Heart left ventricle (tissue), 13 donors: ENCODE data around the gene ISG15.

Source experiments
- POLR2A ChIP-seq, 2 donors: fragments of 450-650 bp; IDR thresholded peaks; one replicate each; pipeline ENCODE4 v1.6.1; 2017; ENCODE audit warnings: antibody characterized with exemption in 2 of 2, mild to moderate bottlenecking in 2 of 2, moderate library complexity in 2 of 2
- TF ChIP-seq, protein P1 (sequence below), 12 donors: fragments of 200-600 bp; sonication (generic) in 4 of 12; IDR thresholded peaks; one replicate each; pipeline versions ENCODE4 v1.5.0 to v1.8.0; 2018 to 2022; ENCODE audit warnings: antibody characterized with exemption in 12 of 12, mild to moderate bottlenecking in 5 of 12
- donor health status: ischemic (EF 13 %, LVEDD 7.1; RV severe dilation, severe dysfunction).
- donor health status: DM: no; HTN: yes; CAD: no.
- donor health status: DM: no; HTN: no; CAD: no.
- donor health status: ischemic (EF 25% LVEDD 6.9; RV normal size, moderate dysfunction).
- donor health status: ischemic (EF 25% LVEDD 5.7; RV mildly dilated, moderate dysfunction).
- donor health status: ischemic (EF 35%, LVEDD 5.7; RV mildly dilated, moderate dysfunction).
- donor health status: nonischemic (EF 11% LVEDD 7.7; RV severe dilation, severe dysfunction).
- donor health status: DM: yes; HTN: yes; CAD: no.
- donor health status: PGD.
- donor health status: ischemic (EF 29% LVEDD 5.4; RV normal size, mild dysfunction).
- donor health status: nonischemic (EF 23%, LVEDD 6.1; RV moderate dilation, normal function).

GRCh38 chr1:1039145-1039910 lies 26.0 kb downstream of the ISG15 start:
- no peak for TF ChIP-seq POLR2A (IDR thresholded peaks at IDR 0.05)
- TF ChIP-seq, protein P1, sequence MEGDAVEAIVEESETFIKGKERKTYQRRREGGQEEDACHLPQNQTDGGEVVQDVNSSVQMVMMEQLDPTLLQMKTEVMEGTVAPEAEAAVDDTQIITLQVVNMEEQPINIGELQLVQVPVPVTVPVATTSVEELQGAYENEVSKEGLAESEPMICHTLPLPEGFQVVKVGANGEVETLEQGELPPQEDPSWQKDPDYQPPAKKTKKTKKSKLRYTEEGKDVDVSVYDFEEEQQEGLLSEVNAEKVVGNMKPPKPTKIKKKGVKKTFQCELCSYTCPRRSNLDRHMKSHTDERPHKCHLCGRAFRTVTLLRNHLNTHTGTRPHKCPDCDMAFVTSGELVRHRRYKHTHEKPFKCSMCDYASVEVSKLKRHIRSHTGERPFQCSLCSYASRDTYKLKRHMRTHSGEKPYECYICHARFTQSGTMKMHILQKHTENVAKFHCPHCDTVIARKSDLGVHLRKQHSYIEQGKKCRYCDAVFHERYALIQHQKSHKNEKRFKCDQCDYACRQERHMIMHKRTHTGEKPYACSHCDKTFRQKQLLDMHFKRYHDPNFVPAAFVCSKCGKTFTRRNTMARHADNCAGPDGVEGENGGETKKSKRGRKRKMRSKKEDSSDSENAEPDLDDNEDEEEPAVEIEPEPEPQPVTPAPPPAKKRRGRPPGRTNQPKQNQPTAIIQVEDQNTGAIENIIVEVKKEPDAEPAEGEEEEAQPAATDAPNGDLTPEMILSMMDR (IDR thresholded peaks at IDR 0.05), result no peak
